Measurements from ENCODE around the gene TPI1. TPM values are rescaled to one million over a fixed set of nuclear protein-coding genes. Genes with fewer than 3 reads are reported as not detected.

The TPI1 gene
- total and polyA plus RNA-seq, 4 donors: 190 to 547 (median 396) TPM

DNA sequence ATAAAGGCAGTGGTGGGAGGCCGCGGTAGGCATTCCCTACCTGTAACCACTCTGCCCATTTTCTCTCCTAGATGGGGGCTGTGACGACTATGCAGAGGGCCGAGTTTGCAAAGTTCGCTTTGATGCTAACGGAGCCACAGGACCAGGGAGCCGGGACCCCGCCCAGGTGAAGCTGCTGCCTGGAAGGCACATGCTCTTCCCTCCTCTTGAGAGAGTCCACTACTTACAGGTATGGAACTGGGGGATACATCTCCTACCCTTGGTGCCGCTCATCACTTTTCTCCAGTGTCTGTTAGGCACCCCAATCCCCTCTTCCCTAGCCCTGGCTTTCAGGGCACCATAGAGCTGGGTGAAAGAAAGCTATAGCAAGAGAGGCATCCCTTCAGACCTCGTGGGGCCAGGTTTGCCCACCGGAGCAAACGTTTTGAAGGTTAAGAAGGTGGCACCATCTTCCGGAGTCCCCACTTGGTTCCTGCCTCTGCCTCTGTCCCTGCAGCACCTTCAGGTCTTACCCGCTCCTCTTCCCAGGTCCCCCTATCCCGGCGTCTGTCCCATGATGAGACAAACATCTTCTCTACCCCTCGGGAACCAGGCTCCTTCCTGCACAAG is 41.1 kb upstream of the TPI1 start:
- whole genome bisulfite sequencing: 78% methylated on average over 17 of the region's 17 CpGs
- no peak for DNase-seq (ENCODE audit: low spot score)
- Histone ChIP-seq H3K9me3 (ENCODE audit: control insufficient read depth in 4 of 4, low read length in 3 of 4) (no peaks in the 10 kb centered on the region), H3K4me1 (ENCODE audit: control insufficient read depth in 4 of 4, insufficient read depth in 4 of 4, low read length in 3 of 4) (peaks cover 5 to 26% (median 16%) of the 10 kb centered on the region in 4 donors), H3K9ac (ENCODE audit: low read depth in 1 of 2, low read length in 2 of 2) (no peak overlapping the region), H3K27me3 (ENCODE audit: control insufficient read depth in 4 of 4, insufficient read depth in 4 of 4, low read length in 3 of 4) (peaks cover 0 to 2% (median 0%) of the 10 kb centered on the region in 4 donors), H3K27ac (ENCODE audit: low read depth in 1 of 2, low read length in 2 of 2) (no peak overlapping the region), H3K36me3 (ENCODE audit: control insufficient read depth in 4 of 4, insufficient read depth in 3 of 4, low read depth in 1 of 4, low read length in 3 of 4) (no peaks in the 10 kb centered on the region), H3K4me3 (ENCODE audit: low read depth in 1 of 3, low read length in 3 of 3) (no peak overlapping the region)
- TF ChIP-seq YY1 (IDR thresholded peaks at IDR 0.05) (no peak), FOXA1 (IDR thresholded peaks at IDR 0.05) (no peak), GABPA (IDR thresholded peaks at IDR 0.05 in 1 of 2, conservative IDR thresholded peaks at IDR 0.05 in 1 of 2) (no peak), SP1 (IDR thresholded peaks at IDR 0.05) (no peak), RAD21 (IDR thresholded peaks at IDR 0.05) (no peak), FOXA2 (IDR thresholded peaks at IDR 0.05) (no peak), RXRA (IDR thresholded peaks at IDR 0.05) (no peak), JUND (IDR thresholded peaks at IDR 0.05) (no peak), EGR1 (IDR thresholded peaks at IDR 0.05; ENCODE audit: low read depth in 2 of 2) (no peak), HNF4G (IDR thresholded peaks at IDR 0.05) (no peak), NR2F2 (IDR thresholded peaks at IDR 0.05) (no peak), HNF4A (conservative IDR thresholded peaks at IDR 0.05) (no peak), TAF1 (conservative IDR thresholded peaks at IDR 0.05) (no peak)
- TF ChIP-seq, protein P1, sequence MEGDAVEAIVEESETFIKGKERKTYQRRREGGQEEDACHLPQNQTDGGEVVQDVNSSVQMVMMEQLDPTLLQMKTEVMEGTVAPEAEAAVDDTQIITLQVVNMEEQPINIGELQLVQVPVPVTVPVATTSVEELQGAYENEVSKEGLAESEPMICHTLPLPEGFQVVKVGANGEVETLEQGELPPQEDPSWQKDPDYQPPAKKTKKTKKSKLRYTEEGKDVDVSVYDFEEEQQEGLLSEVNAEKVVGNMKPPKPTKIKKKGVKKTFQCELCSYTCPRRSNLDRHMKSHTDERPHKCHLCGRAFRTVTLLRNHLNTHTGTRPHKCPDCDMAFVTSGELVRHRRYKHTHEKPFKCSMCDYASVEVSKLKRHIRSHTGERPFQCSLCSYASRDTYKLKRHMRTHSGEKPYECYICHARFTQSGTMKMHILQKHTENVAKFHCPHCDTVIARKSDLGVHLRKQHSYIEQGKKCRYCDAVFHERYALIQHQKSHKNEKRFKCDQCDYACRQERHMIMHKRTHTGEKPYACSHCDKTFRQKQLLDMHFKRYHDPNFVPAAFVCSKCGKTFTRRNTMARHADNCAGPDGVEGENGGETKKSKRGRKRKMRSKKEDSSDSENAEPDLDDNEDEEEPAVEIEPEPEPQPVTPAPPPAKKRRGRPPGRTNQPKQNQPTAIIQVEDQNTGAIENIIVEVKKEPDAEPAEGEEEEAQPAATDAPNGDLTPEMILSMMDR (IDR thresholded peaks at IDR 0.05; ENCODE audit: low read depth, low read length, missing input control): no peak
- TF ChIP-seq, protein P2, sequence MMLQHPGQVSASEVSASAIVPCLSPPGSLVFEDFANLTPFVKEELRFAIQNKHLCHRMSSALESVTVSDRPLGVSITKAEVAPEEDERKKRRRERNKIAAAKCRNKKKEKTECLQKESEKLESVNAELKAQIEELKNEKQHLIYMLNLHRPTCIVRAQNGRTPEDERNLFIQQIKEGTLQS (IDR thresholded peaks at IDR 0.05): no peak
- TF ChIP-seq, protein P3, sequence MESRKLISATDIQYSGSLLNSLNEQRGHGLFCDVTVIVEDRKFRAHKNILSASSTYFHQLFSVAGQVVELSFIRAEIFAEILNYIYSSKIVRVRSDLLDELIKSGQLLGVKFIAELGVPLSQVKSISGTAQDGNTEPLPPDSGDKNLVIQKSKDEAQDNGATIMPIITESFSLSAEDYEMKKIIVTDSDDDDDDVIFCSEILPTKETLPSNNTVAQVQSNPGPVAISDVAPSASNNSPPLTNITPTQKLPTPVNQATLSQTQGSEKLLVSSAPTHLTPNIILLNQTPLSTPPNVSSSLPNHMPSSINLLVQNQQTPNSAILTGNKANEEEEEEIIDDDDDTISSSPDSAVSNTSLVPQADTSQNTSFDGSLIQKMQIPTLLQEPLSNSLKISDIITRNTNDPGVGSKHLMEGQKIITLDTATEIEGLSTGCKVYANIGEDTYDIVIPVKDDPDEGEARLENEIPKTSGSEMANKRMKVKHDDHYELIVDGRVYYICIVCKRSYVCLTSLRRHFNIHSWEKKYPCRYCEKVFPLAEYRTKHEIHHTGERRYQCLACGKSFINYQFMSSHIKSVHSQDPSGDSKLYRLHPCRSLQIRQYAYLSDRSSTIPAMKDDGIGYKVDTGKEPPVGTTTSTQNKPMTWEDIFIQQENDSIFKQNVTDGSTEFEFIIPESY (IDR thresholded peaks at IDR 0.05): no peak
- TF ChIP-seq, protein P4, sequence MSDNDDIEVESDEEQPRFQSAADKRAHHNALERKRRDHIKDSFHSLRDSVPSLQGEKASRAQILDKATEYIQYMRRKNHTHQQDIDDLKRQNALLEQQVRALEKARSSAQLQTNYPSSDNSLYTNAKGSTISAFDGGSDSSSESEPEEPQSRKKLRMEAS (IDR thresholded peaks at IDR 0.05): no peak

DNA sequence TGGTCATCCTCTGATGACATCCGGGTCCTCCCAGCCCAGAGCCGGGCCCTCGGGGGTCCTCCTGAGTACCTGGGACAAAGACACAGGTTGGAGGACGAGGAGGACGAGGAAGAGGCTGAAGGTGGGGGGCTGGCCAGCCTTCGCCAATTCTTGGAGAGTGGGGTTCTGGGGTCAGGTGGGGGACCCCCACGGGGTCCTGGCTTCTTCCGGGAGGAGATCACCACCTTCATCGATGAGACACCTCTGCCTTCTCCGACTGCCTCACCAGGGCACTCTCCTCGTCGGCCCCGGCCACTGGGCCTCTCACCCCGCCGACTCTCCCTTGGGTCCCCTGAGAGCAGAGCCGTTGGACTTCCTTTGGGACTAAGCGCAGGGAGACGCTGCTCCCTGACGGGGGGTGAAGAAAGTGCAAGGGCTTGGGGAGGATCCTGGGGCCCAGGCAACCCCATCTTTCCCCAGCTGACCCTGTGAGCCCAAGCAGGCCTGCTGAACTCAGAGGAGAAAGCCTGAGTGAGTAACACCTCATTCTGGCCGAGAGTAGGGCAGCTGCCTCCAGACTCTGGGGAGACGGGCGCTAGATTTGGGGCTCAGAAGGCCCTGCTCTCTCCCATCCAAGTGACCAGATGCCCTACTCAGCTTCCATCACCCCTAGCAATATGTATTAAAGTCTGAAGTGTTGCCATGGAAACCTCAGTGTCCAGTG is 40.4 kb upstream of the TPI1 start:
- H3K27me3 ChIP-seq (ENCODE audit: control insufficient read depth in 4 of 4, insufficient read depth in 4 of 4, low read length in 3 of 4): peaks cover 0 to 2% (median 0%) of the 10 kb centered on the region in 4 donors
- H3K36me3 ChIP-seq (ENCODE audit: control insufficient read depth in 4 of 4, insufficient read depth in 3 of 4, low read depth in 1 of 4, low read length in 3 of 4): no peaks in the 10 kb centered on the region
- DNase-seq (ENCODE audit: low spot score): no peak
- H3K4me3 ChIP-seq (ENCODE audit: low read depth in 1 of 3, low read length in 3 of 3): no peak overlapping the region
- no peak overlapping the region for H3K27ac ChIP-seq (ENCODE audit: low read depth in 1 of 2, low read length in 2 of 2)
- no peak overlapping the region for H3K9ac ChIP-seq (ENCODE audit: low read depth in 1 of 2, low read length in 2 of 2)
- whole genome bisulfite sequencing: 84% methylated on average over 22 of the region's 22 CpGs
- H3K9me3 ChIP-seq (ENCODE audit: control insufficient read depth in 4 of 4, low read length in 3 of 4): no peaks in the 10 kb centered on the region
- H3K4me1 ChIP-seq (ENCODE audit: control insufficient read depth in 4 of 4, insufficient read depth in 4 of 4, low read length in 3 of 4): peaks cover 5 to 24% (median 14%) of the 10 kb centered on the region in 4 donors
- TF ChIP-seq, protein P1 (IDR thresholded peaks at IDR 0.05; ENCODE audit: low read depth, low read length, missing input control): no peak
- TF ChIP-seq FOXA1 (IDR thresholded peaks at IDR 0.05) (no peak), TAF1 (conservative IDR thresholded peaks at IDR 0.05) (no peak), GABPA (IDR thresholded peaks at IDR 0.05 in 1 of 2, conservative IDR thresholded peaks at IDR 0.05 in 1 of 2) (no peak), RAD21 (IDR thresholded peaks at IDR 0.05) (no peak), YY1 (IDR thresholded peaks at IDR 0.05) (no peak), EGR1 (IDR thresholded peaks at IDR 0.05; ENCODE audit: low read depth in 2 of 2) (no peak), NR2F2 (IDR thresholded peaks at IDR 0.05) (no peak), HNF4G (IDR thresholded peaks at IDR 0.05) (no peak)
- TF ChIP-seq, protein P5, sequence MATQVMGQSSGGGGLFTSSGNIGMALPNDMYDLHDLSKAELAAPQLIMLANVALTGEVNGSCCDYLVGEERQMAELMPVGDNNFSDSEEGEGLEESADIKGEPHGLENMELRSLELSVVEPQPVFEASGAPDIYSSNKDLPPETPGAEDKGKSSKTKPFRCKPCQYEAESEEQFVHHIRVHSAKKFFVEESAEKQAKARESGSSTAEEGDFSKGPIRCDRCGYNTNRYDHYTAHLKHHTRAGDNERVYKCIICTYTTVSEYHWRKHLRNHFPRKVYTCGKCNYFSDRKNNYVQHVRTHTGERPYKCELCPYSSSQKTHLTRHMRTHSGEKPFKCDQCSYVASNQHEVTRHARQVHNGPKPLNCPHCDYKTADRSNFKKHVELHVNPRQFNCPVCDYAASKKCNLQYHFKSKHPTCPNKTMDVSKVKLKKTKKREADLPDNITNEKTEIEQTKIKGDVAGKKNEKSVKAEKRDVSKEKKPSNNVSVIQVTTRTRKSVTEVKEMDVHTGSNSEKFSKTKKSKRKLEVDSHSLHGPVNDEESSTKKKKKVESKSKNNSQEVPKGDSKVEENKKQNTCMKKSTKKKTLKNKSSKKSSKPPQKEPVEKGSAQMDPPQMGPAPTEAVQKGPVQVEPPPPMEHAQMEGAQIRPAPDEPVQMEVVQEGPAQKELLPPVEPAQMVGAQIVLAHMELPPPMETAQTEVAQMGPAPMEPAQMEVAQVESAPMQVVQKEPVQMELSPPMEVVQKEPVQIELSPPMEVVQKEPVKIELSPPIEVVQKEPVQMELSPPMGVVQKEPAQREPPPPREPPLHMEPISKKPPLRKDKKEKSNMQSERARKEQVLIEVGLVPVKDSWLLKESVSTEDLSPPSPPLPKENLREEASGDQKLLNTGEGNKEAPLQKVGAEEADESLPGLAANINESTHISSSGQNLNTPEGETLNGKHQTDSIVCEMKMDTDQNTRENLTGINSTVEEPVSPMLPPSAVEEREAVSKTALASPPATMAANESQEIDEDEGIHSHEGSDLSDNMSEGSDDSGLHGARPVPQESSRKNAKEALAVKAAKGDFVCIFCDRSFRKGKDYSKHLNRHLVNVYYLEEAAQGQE (IDR thresholded peaks at IDR 0.05): no peak
- TF ChIP-seq, protein P3 (IDR thresholded peaks at IDR 0.05): no peak

Data from liver (tissue), 9 donors.